Measurements from ENCODE around the gene FMNL2.

Gene FMNL2

DNA sequence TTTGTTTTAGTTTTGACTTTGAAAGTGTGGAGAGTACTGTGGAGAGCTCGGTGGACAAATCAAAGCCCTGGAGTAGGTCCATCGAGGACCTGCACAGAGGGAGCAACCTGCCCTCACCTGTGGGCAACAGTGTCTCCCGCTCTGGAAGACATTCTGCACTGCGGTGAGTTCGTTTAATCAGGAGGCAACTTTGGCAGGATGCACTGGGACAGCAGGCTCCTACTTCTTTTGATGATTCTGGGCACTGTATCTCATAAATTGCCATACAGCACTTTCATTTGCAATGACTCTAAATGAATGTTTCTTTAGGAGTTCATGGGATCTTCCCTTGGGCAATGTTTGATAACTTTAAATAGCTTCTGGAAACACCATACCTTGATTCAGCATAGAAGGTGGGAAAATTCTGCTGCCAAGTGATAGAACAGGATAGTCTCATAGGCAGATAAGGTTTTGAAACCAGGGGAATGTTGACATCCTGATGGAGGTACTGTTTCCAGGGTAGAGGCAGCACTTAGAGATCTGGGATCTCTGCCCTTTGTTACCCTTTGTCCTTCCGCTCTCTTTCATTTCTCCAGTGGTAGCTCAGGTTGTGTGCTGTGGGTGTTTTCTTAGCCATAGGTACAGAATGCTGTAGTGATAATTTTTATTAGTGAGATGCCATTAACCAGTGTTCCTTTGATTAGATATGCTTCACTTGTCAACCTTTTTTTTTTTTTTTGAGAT is 226.1 kb downstream of the FMNL2 start:
- no peak for DNase-seq

DNA sequence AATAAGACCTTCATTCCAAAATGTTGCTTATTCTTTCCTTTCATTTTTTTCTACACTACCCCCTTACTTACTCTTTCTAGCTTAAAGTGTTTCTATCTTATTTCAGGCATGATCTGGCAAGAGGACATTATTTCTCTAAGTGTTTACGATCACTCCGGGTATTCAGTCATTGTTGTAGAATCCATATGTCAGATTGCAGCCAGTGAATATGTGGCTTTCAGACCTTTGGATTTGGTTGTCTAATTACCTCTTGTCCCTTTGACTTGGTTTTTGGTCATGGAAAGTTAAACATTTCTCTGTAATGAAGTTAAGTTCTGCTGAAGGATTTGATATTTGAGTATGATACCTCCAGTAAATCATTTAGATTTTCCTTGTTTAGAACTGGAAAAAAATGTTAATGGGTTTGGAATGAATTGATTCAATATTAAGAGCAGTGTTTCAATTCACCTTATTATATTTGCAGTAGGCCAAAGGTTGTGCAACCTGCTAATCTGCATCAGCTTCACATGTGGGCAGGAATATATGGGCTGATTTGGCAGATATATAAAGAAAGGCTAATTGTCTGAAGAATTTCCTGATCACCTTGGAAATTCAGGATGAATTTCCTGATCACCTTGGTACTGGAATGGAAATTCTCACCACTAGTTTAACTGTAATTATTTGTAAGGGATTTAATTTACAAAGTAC is 227.4 kb downstream of the FMNL2 start:
- DNase-seq, result no peak

DNA sequence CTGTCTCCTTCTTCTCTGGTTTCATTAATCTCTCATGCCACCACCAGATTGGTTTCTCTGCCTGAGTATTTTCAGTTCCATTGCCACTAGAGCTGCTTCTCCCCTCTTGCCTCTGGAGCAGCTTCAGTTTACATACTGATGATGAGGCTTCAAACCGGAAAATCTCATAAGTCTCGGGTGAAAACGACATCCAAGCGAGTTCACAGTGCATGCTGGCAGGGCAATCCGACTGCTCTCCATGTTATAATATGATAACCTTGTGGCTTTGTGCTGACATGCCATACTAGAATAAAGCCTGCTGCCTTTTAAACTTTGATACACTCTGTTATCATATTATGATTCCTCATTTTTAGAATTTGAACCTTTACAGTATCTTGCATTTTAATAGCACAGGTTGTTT is 228.8 kb downstream of the FMNL2 start:
- DNase-seq, result no peak

DNA sequence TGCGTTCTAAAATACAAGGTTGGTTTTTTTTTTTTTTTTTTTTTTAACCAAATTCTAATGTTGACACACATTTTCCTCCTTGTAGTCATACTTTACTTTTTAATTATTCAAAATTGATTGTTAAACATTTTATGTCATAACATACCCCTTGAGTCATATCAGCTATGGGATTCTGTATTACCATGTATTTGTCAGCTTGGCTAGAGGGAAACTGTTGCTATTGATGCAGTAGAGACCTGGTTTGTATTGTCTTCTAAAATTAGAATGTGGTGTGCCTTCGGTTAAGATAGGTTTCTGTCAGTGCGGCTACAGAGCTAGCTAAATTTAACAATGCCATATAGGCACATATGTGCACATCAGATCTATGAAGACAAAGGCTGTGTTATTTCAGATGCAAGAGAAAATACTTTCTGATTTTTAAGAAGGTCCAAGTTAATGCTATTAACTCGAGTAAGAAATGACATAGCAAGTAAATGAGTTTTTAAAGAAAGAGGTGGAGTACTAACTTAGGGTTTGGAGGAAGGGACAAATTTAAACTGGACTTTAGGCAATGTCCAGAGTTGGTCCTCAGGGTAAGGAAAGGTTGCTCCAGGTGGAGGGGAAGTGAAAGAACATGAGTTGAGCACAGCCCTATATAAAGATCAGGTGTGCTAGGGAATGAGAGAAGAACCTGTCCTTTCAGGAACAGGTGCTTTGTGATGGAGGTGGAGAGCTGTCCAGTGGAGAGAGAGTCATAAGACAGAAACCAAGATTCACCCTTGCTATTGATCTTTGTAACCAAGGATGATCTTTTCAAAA is 230.0 kb downstream of the FMNL2 start:
- no peak for DNase-seq

DNA sequence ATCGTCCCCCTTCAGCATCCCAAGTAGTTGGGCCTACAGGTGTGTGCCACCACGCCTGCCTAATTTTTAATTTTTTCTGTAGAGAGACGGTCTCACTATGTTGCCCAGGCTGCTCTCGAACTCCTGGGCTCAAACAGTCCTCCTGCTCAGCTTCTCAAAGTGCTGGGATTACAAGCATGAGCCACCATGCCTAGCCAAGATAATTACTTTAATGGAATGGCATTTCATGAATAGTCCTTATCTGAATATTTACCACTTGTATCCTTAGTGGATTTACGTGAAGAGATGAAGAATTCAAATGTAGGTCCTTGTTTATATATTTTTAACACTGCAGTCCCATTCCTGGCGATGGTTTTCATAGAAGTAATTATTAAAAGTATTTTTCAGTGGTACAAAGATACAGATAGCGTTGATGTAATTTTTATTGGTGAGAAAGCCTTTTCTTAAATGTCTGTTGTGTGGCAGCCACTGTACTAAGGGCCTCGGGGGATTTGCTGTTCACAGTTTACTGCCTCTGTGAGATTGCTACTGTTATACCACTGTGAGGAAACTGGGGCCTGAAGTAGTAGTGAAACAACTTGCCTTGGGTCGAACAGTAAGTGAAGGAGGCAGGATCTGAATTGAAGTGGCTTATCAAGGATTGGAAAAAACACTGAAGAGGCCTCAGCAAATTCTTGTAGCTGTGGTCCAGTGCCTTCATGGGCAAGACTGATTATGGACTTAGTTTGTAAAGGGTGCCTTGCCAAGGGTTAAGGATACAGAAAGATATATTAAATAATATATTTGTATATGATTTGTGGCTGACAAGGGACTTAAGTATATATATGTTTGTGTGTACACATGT is 231.1 kb downstream of the FMNL2 start:
- no peak for DNase-seq

DNA sequence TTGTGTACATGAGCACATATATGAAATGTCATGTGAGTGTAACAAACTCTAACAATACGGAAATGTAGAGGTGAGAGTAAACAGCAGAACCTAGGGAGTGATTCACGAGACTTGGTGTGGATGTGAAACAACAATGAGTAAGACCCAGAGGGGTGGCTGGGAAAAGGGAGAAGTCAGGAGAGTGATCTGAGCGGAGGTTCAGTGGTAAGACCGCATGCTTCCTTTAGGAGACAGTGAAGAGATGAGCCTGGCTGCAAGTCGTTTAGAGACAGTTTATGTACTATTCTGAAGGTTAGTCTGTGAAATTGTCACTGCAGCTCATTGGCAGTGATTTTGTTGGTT is 231.7 kb downstream of the FMNL2 start:
- DNase-seq, result no peak

DNA sequence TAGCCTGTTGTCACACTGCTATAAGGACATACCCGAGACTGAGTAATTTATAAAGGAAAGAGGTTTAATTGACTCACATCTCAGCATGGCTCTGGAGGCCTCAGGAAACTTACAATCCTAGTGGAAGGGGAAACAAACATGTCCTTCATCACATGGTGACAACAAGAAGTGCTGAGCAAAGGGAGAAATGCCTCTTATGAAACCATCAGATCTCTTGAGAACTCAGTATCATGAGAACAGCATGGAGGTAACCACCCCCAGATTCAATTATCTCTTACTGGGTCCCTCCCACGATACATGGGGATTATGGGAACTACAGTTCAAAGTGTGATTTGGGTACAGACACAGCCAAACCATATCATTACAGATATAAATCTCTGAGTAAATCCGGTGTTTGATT is 233.6 kb downstream of the FMNL2 start:
- no peak for DNase-seq

DNA sequence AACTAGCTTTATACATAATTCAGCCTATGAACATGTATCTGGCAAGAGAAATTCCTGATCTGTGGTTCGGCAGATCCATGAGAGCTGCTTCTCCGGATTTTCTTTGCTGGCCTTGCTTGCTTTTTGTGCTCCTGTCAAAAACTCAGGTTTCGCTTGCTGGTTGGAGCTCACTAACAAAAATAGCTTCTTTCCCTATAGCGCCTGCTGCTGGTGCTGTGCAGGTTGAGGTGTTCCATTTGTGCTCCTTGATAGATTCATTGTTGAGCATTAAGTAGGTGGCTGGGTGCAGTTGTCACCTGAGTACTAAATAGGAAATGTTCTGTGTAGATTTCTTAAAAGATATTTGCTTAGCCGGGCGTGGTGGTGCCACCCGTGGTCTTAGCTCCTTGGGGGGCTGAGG is 234.2 kb downstream of the FMNL2 start:
- no peak for DNase-seq

DNA sequence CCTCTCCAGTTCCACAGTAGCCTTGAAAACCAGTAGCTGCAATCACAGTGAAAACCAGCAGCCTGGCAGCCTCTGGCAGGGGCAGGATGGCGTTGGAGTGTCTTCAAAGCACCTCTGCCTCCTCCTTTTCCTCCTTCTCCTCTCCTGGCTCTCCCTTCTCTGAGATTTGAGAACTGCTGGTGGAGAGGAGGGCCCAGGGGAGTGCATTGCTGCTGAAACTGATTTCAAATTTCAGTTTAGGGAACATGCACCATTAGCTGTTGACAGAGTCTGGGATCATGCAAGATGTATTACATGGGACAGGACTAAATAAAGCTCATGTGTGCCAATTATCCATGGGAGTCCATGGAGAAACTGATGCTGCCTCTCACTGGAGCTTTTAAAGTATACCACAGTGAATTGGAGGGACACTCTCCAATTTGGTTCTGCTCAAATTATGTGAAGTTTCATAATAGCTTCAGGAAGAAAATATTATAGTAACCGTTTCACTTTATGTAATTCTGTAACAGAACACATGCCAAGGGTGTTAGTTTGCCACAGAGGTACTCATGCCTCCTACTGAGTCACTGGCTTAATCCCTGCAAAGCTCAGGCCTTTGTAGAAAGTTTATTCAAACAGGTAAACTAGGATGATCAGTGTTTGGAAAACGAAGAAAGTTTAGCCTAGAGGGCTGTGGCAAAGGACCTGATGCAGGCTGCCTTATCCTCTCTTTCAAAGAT is 236.2 kb downstream of the FMNL2 start:
- peak in 1 of 2 experiments; percentile 36 for DNase-seq

DNA sequence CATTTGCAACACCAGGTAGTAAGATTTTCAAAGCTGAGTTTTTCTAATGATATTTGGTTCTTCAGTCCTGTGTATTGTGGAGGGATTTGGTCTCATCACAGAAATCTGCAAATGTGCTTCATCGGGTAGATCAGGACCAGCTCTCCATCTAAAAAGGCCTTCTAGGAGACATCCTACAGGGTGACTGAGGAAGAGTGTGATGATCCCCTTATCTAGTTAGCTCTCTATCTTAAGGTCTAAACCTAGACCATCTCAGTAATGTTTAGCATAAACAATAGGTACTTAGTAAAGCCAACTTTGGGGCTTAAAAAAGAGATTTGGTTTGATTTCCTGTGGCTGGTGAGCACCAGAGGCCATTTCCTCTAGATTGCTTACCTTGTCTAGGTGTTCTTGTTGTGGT is 237.1 kb downstream of the FMNL2 start:
- no peak for DNase-seq

DNA sequence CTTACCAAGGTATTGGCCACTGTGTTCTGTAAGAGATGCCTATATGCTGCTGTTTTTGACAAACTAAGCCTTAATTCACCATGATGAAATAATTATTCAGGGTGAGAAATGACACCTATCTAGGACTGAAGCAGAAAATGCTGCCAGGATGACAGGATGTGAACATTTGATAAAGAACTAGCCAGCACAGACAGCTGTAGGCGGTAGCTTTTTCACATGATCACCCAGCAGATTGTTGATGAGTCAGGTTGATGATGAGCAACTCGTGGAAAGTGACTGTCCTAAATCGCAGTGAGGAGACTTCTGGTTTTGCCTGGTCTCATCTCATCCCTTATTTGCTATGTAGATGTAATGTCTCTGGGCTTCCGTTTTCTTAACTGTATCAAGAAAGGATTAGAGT is 238.2 kb downstream of the FMNL2 start:
- peak in 1 of 2 experiments; percentile 54 for DNase-seq

DNA sequence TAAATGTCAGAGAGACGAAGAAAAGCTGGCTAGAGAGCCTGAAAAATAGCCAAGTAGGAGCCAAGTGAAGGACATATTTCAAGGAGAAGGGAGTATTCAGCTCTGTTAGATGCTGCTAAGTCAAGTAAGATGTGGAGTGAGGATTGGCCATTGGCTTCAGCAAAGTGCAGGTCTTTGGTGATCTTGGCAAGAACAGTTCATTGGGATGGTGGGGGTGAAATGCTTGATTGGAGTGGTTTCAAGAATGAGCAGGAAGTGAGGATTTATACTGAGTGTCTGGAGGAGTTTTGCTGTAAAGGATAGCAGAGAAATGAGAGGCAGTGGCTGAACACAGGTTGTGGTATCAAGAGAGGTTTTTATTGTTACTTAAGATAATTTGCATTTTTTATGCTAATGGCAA is 242.6 kb downstream of the FMNL2 start:
- DNase-seq, result peak in 1 of 2 experiments; percentile 18

DNA sequence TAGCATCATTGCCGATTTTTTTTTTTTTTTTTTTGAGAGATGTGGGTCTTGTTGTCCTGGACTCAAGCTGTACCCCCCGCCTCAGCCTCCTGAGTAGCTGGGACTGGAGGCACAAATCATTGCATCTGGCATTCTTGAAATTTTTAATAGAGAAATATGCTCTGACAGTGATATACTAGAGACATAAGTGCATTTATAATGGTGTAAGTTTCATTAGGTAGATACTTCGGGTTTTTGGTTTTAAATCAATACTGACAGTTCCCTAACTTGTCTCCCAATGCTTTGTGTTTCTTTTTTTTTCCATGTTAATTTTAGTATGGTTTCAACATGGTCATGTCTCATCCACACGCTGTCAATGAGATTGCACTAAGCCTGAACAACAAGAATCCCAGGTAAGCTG is 243.6 kb downstream of the FMNL2 start:
- DNase-seq, result no peak

DNA sequence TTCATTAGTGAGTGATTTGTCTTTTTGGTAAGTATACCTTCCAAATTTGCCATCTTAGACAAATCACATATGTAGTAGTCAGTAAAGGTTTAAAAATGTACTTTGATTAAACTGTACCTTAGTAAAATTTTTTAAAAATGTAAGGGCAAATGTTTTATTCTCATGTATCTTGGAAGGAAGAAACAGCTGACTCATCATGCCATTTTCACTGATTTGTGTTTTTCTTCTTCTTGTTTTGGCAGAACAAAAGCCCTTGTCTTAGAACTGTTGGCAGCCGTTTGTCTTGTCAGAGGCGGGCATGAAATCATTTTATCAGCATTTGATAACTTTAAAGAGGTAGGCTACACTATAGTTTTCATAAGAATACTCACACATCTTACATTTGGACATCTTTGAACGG is 245.7 kb downstream of the FMNL2 start:
- DNase-seq, result peak in 1 of 2 experiments; percentile 24

DNA sequence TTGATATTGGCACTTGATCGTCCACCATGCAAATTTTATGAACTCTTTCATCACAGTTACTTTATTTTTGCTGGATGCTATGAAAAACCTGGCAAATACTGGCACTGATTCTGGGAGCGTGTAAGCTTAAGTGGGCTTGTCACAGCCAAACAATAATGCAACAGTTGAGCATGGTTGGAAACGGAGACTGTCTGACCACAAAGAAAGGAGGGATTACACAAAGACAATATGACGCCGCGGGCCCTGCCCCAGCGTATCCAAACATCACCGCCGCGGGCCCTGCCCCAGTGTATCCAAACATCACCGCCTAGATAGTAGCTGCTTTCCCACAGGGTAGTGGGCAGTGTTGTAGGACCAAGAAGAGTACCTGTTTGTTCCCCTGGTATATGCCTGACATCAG is 246.4 kb downstream of the FMNL2 start:
- peak in 1 of 2 experiments; percentile 39 for DNase-seq

DNA sequence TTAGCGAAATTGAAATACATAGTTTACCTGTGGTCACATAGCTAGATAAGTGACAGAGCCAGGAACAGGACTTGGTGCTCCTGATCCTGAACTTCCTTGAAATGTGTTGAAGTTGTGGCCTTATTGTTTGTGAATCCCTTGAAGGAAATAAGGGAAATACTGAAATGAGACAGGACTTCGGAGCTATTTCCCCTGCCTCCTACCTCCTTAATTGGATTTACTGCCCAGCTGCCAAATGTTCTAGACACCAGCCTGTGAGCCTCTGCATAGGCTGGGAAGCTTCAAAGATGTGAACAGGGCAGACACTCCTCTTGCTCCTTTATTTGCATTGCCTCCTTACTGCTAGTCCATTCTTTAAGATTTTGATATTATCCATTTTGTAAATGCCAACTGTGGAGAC is 247.1 kb downstream of the FMNL2 start:
- DNase-seq, result peak; percentile 31 to 53

DNA sequence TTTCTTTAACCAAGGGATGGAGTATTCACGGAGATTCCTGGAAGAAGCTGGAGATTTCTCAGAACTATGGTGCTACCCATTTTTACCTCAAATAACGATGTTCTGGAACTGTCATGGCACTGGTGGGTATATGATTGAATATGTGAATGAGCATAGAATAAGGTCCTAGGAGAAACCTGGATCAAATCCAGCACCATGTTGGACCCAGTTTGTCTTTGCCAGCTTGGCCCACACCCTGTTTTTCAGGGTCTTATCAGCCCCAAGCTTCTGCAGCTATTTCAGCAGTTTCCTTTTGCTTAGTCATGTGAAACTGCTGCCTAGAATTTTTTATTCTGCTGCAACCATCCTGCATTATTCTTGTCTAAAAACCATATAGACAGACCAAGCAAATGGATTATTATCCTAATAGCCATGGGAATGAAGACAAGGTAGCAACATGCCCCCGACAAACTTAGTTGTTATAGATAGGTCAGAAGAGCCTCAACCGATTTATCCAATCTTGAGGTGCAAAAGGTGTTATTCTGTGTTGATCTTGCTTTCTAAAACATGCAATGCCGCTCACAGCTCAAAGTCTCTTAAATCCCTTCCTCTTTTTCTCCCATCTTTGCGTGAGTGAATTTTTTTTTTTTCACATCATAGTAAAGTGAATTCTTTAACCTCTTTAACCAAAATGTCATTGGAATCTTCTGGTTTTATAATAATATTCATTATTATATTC is 248.7 kb downstream of the FMNL2 start:
- peak in 1 of 2 experiments; percentile 12 for DNase-seq

DNA sequence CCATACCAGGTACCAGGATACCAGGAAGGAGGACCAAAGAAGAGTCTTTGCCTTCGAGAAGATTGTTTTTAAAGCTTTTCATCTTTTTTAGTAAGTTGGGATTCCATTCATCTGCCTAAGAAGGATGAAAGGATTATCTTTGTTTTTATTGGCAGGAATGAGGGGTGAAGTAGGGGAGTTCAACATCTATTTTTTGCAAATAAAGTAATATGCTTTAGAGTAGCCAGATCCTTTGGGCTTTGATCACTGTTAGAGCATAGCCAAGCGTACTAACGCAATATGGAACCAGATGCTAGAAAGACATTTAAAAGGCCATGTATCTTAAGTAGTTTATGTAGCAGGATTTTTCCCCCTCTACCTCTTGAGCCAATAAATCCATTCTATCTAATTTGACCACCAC is 249.3 kb downstream of the FMNL2 start:
- peak in 1 of 2 experiments; percentile 22 for DNase-seq

DNA sequence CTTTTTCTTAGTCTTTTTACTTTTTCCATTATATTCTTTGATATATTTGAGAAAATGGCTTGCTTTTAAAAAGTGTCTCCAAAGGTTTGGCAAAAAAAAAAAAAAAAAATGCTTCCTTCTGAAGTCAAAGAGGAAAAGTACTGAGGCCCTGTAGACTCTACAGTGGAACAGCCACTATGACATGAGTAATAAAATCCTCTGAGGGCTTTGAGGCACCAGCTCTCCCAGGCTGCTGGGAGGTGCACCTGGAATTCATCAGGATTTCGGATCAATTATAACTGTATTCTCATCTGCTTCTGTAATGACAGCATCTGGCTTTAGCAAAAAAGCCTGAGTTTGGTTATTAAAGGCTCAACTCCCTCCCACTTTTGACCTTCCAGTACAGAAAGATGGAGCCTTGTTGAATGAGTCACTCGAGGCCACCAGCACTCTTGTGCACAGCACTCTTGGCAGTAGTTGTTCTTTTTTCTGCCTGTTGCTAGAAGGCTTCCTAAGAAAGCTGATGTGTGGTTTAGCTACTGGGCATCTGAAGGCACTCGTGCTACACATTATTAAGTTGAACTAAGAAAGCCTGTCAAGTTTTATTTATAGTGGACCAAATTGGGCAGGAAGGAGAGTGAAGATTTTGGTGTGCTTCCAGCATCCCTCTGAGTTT is 251.0 kb downstream of the FMNL2 start:
- DNase-seq, result peak; percentile 27 to 73

DNA sequence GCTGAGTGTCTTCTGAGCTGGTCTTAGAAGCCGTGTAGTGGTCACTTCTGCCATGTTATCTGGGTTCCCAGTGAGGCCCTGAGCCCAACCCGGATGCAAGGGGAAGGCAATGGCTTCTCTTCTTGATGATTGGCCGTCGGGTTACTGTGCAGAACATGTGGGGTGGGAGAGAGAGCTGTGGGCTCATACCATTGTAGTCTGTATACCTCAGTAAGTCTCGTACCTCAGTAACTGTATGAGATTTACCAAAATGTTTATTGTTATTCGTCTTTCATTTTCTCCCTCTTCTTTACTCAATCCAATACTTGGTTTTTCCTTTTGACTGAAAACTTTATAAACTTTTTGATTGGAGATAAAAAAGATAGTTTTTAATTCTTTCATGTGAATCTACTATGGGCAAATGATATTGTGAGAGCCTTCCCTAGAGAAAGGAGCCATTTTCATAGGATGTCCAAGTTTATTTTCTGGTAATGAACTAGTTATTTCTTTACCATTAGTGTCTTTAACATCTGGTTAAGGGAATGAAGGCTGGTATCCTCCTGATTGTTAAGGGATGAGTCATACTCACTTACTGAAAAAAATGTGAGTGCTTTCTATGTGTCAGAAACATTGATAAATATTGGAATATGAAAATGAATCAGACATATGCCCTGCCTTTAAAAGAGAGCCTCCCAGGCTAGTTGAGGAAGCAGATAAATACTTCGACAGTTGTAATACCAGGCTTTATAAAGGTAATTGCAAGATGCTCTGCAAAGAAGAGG is 252.4 kb downstream of the FMNL2 start:
- DNase-seq, result no peak

Data from NCI-H446 (cell line).